NOMO-1 treated with DMSO at 0.1 percent for 48 hours (cell line): ENCODE measurements around the gene C1QTNF6.
A peak's percentile ranks its signal among the peaks of the same experiment; 100 is the strongest.
"Not testable (repeated sequence)": the region's sequence is repeated elsewhere in the genome, so short reads cannot be mapped to it uniquely, and the experiment has no call there.

Source experiments
- DNase-seq: peaks from one replicate; lab custom pipeline; 2025; ENCODE audit not compliant: unreplicated experiment; lab: John Stamatoyannopoulos, UW

The C1QTNF6 gene

DNA sequence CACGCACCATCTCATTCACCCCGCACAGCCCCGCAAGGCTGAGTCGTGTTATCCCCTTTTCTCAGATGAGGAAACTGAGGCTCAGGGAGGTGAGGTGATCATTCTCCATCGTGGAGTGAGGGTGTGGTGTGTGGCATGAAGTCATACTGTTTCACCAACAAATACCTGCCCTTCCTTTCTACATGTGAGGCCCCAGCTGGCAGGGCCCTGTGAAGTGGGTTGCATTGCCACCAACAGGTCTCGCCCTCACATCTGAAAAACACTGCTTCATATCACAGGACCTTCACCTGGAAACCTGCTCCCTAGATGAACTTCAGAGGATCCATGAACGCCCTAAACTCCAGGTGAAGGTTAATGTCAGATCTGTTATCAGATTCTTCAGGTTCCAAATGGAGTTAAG is 19.9 kb upstream of the C1QTNF6 start:
- DNase-seq, result no peak

DNA sequence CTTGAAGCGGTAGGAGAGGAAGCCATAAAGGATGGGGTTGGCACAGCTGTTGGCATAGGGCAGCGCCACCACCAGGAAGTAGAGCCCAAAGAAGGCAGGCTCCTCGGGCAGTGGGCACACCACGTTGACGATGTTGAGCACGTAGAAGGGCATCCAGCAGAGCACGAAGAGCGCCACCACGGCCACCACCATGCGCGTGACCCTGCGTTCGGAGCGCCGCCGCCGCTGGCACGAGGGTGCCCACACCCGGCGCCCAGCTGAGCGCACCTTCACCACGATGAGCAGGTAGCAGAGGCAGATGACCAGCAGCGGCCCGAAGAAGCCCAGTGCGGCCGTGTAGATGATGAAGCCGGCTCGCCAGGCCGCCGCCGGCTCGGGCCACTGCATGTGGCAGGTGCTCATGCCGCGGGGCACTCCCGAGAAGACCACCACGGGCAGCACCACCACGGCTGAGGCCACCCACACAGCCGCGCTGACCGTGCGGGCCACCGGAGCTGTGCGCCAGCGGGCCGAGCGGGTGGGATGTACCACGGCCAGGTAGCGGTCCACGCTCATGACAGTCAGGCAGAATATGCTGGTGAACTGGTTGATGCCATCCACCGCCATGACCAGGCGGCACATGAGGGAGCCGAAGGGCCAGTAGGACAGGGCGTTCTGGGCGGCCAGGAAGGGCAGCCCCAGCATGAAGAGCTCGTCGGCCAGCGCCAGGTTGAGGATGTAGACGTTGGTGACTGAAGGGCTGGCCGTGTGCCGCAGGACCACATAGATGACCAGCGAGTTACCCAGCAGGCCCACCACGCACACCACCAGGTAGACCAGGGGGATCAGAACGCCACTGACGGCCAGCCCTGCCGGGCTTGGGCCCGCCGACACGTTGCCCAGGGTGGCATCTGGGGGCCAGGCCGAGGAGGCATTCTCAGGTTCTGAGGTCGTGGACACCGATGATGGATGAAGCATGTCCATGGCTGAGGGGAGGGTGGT is 19.1 kb upstream of the C1QTNF6 start:
- no peak for DNase-seq

DNA sequence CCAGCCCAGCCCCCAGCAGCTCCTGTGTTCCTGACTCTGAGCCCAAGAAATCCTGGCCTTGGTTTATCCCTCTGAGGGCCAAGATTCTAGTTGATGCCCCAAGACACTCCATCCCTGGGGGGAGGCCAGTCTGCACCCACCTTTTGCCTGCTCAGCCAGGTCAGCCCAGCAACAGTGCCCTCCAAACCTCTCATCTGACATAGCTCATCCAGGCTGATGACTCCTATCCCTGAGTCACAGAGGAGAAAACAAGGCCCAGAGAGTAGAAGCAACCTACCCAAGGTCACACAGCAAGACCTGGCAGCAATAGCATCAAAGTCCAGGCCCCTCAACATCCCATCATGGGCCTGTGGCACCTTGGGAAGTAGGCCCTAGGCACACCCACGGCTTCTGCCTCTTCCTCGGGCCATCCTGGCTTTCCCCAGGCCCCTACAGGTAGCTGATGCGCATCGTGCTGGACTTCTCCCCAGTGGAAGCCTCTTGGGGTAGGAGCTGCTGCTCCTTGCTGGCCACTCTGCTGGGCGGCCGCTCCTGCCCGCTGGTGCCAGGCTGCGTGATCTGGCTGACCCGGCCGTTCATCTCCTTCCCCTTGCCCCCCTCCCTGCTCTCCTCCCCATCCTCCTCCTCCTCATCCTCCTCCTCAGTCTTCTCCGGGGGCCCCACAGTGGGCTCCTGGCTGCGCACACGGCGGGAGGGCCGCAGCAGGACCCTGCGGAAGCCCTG is 18.2 kb upstream of the C1QTNF6 start:
- no peak for DNase-seq

- no peak for DNase-seq
Observed at GRCh38 chr22:37205046-37205445, 17.0 kb upstream of the C1QTNF6 start.

DNA sequence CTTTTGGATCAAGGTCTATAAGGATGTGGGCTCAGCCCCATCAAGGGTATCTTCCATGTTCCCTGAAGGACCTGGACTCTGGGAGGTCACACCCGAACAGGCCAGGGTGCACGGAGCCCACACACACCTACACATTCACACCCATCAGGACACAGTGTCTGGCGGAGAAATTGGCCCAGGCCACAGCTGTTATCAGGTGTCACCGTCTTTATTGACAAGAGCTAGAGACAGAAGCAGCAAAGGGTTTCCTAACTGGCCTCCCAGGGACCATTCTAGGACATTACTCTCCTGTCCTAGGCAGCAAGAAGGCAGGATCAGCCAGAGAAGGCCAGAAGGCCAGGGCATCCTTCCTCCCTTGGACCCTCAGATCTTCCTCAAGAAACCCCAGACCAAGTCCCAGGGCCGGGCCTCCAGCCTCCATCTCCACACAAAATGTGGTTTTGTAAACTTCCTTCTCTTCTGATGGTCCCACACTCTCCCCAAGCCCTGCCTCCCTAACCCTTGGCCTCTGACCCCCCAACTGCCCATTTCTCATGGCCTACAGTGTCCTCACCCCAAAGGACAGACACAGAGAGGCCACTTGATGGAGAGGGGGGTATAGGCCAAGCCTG is 16.1 kb upstream of the C1QTNF6 start:
- no peak for DNase-seq

DNA sequence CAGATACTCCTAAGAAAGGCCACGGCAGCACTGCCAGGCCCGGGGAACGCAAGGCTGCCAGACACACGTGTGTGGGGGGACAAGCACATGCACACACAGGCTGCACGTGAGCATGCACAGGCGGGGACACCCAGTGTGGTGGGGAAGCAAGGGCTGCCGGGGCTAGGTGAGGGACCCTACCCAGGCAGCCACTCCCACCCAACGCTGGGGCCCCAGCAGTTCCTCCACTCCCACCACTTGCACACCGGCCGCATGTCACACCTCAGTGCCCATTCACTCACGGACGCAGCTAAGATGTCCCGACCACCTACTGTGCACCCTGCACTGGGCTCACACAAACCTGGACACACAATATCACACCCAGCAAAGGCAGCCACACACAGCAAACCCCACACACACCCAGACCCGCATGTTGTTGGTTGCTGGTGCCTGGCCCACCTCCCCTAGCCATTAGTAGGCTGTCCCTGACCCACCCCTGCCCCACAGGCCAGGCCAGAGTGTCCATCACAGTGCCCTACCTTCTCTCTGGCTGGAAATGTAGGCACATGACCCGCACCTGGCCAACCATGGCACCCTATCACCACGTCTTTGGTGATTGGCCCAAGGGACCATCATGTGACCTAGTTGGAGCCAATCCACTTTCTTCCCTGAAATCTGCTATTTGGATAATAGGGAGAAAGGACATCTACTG is 15.5 kb upstream of the C1QTNF6 start:
- no peak for DNase-seq

DNA sequence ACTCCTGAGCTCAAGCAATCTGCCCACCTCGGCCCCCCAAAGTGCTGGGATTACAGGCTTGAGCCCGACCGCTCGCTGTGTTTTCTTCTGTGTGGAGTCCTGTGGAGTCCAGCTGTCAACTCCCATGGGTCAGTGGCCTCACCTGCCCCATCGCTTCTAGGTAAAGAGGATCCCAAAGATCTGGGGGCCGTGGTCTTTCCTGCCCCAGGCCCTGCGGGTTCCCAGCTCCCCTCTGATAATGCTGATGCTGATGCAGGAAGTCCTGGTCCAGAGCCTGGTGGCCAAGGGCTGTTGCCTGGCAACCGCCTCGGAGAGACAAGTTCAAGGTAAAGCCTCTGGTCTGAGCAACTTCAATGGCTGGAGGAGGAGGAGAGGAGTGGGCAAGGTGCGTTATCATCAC is 14.7 kb upstream of the C1QTNF6 start:
- no peak for DNase-seq

DNA sequence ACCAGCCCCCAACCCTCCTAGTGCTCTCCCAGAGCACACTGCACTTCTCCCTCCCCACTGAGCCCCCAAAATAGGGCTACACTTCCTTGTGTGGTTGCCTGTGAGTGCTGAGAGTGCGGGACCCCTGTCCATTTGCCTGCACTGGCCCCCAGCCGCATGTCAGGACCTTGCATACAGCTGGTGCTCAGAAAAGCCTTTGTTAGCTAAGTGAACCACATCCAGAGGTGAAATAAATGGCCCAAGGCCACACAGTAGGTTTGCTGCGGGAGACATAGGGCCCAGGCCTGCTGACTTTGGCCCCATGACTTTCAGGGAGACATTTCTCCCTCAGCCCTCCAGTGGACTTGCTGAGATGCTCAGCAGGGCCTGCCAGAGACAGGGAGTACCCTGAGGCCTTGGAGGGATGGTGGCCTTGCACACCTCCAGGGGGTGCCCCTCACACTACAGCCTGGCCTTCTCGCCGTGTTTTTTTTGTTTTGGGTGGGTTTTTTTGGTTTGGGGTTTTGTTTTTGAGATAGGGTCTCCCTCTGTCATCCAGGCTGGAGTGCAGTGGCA is 14.0 kb upstream of the C1QTNF6 start:
- no peak for DNase-seq

DNA sequence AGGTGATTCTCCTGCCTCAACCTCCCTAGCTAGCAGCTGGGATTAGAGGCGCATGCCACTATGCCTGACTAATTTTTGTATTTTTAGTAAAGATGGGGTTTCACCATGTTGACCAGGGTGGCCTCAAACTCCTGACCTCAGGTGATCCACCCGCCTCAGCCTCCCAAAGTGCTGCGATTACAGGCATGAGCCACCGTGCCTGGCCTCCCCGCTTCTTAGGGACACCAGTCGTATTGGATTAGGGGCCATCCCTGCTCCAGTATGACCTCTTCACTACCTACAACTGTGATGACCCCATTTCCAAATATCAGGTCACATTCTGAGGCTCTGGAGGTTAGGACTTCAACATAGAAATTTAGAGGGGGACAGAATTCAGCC is 13.4 kb upstream of the C1QTNF6 start:
- DNase-seq, result not testable (repeated sequence)

DNA sequence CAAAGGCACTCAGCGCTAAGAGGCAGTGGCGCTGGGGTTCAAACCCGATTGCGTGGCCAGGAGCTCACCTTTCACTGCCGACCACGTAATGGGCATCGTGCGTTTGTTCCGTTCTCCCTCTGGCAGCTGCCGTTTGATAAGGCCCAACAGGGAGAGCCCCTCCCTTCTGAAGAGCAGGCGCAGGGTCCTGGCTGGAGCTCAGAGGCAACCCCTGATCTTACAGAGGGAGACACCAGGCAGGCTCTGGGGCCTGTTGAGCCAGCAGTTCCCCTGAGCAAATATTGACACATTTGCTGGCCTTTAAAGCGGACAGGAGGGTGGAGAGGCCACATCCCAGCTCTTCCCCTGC is 11.7 kb upstream of the C1QTNF6 start:
- DNase-seq, result no peak

GRCh38 chr22:37199103-37199759 is 11.2 kb upstream of the C1QTNF6 start:
- DNase-seq, result peak; percentile 98

- DNase-seq, result peak; percentile 65
Observed at GRCh38 chr22:37198258-37199102, 10.4 kb upstream of the C1QTNF6 start.

- no peak for DNase-seq
Observed at GRCh38 chr22:37197451-37198257, 9.6 kb upstream of the C1QTNF6 start.

- no peak for DNase-seq
Observed at GRCh38 chr22:37196539-37197450, 8.7 kb upstream of the C1QTNF6 start.

DNA sequence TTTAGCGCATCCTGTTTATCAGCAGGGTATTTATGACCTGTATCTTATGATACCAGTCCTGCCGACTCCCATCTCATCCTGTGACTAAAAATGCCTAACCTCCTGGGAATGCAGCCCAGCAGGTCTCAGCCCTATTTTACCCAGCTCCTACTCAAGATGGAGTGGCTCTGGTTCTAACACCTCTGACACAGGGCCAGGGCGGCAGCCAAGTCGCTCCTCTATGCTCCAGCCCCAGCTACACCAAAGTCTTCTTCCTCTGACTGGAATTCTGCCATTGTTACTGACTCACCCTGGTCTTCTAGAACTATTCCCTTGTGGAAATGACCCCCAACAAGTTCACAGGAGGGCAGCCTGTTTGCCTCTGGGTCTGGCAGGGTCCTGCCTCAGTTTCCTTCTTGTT is 7.9 kb upstream of the C1QTNF6 start:
- no peak for DNase-seq

- DNase-seq, result no peak
Observed at GRCh38 chr22:37194750-37195149, 6.7 kb upstream of the C1QTNF6 start.

DNA sequence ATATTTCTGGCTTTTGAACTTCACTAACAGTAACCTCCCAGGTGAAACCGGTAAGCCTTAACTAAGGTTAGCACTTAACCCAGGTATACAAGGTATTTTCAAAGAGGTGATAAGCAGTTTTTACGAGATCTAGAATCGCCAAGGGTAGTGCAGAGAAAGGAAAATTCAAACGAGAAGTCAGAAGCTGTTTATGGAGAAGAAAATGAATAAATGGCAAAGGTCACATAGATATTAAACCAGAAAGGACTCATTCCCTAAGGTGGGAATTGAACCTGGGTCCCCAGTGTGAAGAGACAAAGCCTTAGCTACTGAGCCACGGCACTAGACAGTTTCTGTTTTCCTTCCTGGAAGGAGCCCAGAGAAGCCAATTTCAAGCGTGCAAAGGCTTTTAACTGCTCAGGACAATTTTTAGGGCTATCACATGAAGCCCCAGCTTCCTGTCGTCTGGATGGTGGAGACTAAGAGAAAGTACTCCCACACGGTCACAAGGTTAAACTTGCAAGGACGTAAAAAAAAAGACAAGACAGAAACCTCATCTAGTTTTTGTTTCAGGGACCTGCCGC is 5.7 kb upstream of the C1QTNF6 start:
- no peak for DNase-seq
